GM23338 (cell line): ENCODE data around the gene RPGRIP1L. TPM values are rescaled to one million over a fixed set of nuclear protein-coding genes. Genes with fewer than 3 reads are reported as not detected.

ENCODE experiments used
- ATAC-seq: fragments of 200-7000 bp; cut with Tn5 transposase; 3 replicates; pipeline ENCODE4 v1.9.1; 2020
- DNase-seq: peaks from one replicate; pipeline ENCODE4 v3.0.0-alpha.2; 2015; ENCODE audit warnings: low spot score
- H2AFZ ChIP-seq: fragments of 200-600 bp; sonication (generic); 2 replicates; pipeline ENCODE4 v1.8.0; 2016; ENCODE audit warnings: antibody characterized with exemption, mild to moderate bottlenecking, moderate library complexity
- H3F3A ChIP-seq: fragments of 200-600 bp; sonication (generic); replicated peaks from 2 replicates; pipeline ENCODE4 v1.8.0; 2017; ENCODE audit warnings: antibody characterized with exemption, mixed run types, low read depth
- H3K27ac ChIP-seq: fragments of 200-600 bp; sonication (generic); 2 replicates; pipeline ENCODE4 v1.6.1; 2016; ENCODE audit warnings: low read depth
- H3K27me3 ChIP-seq: fragments of 200-600 bp; sonication (generic); 2 replicates; pipeline ENCODE4 v1.8.0; 2016; ENCODE audit warnings: mild to moderate bottlenecking, mixed run types, moderate library complexity; ENCODE audit not compliant: insufficient read depth
- H3K36me3 ChIP-seq: fragments of 200-600 bp; sonication (generic); 2 replicates; pipeline ENCODE4 v1.8.0; 2016; ENCODE audit warnings: mild to moderate bottlenecking; ENCODE audit not compliant: insufficient read depth
- H3K4me1 ChIP-seq: fragments of 200-600 bp; sonication (generic); 2 replicates; pipeline ENCODE4 v1.8.0; 2016; ENCODE audit warnings: mild to moderate bottlenecking, moderate library complexity; ENCODE audit not compliant: insufficient read depth
- H3K4me2 ChIP-seq: fragments of 200-600 bp; sonication (generic); 2 replicates; pipeline ENCODE4 v1.7.1; 2017; ENCODE audit warnings: mixed run types
- H3K4me3 ChIP-seq: fragments of 200-600 bp; sonication (generic); 2 replicates; pipeline ENCODE4 v1.6.1; 2016; ENCODE audit warnings: mixed run types
- H3K79me2 ChIP-seq: fragments of 200-600 bp; sonication (generic); replicated peaks from 2 replicates; pipeline ENCODE4 v1.8.0; 2017; ENCODE audit warnings: mild to moderate bottlenecking; ENCODE audit not compliant: insufficient read depth
- H3K9me2 ChIP-seq: fragments of 200-600 bp; sonication (generic); 2 replicates; pipeline ENCODE4 v1.8.0; 2017; ENCODE audit not compliant: insufficient read depth
- H4K20me1 ChIP-seq: fragments of 200-600 bp; sonication (generic); replicated peaks from 2 replicates; pipeline ENCODE4 v1.8.0; 2017; ENCODE audit warnings: mild to moderate bottlenecking; ENCODE audit not compliant: insufficient read depth
- H3K27ac Mint-ChIP-seq: 2 replicates; pipeline ENCODE4 v1.8.0; 2020; ENCODE audit warnings: inconsistent platforms, mild to moderate bottlenecking, moderate library complexity, mixed read lengths
- H3K27me3 Mint-ChIP-seq: 3 replicates; pipeline ENCODE4 v1.8.0; 2022; ENCODE audit warnings: low read depth, mild to moderate bottlenecking, moderate library complexity, mixed read lengths, inconsistent platforms; ENCODE audit not compliant: insufficient read depth, poor library complexity
- H3K36me3 Mint-ChIP-seq: 3 replicates; pipeline ENCODE4 v1.8.0; 2021; ENCODE audit warnings: low read depth, mild to moderate bottlenecking, inconsistent platforms, moderate library complexity, mixed read lengths
- H3K4me1 Mint-ChIP-seq: 3 replicates; pipeline ENCODE4 v1.8.0; 2020; ENCODE audit warnings: mild to moderate bottlenecking, inconsistent platforms, mixed read lengths
- H3K4me3 Mint-ChIP-seq: 3 replicates; pipeline ENCODE4 v1.8.0; 2021; ENCODE audit warnings: moderate library complexity, mild to moderate bottlenecking, inconsistent platforms, mixed read lengths
- H3K9me3 Mint-ChIP-seq: 3 replicates; pipeline ENCODE4 v1.8.0; 2020; ENCODE audit warnings: moderate library complexity, mild to moderate bottlenecking, inconsistent platforms, mixed read lengths
- EZH2 ChIP-seq: fragments of 200-600 bp; sonication (generic); IDR thresholded peaks from one replicate; pipeline ENCODE4 v1.8.0; 2017; ENCODE audit warnings: antibody characterized with exemption, mild to moderate bottlenecking, low read depth; ENCODE audit not compliant: unreplicated experiment
- EZH2phosphoT487 ChIP-seq: fragments of 200-600 bp; sonication (generic); IDR thresholded peaks from one replicate; pipeline ENCODE4 v1.8.1; 2018; ENCODE audit warnings: antibody characterized with exemption; ENCODE audit not compliant: unreplicated experiment
- REST ChIP-seq: IDR thresholded peaks from one replicate; pipeline ENCODE4 v1.6.1; 2018; ENCODE audit warnings: antibody characterized with exemption; ENCODE audit not compliant: unreplicated experiment
- STAT1 ChIP-seq: IDR thresholded peaks from one replicate; pipeline ENCODE4 v1.6.1; 2016; ENCODE audit warnings: antibody characterized with exemption; ENCODE audit not compliant: unreplicated experiment
- ZNF462 ChIP-seq: fragments of 250-450 bp; sonication (Bioruptor Pico); IDR thresholded peaks from 2 replicates; pipeline ENCODE4 v1.5.0; 2020; ENCODE audit warnings: mild to moderate bottlenecking, moderate library complexity
- polyA plus RNA-seq: library from polyadenylated mRNA; unstranded; fragments of >200 nt; fragmentation: Nextera tagmentation; extraction: Ambion mirVana; gene quantifications from 2 replicates; pipeline ENCODE4 v1.2.1, GENCODE V29; 2016
- total RNA-seq: library from RNA; depleted of rRNA; stranded (reverse); fragments of >200 nt; shearing (Covaris generic); gene quantifications from 2 replicates; pipeline ENCODE4 v1.2.3, GENCODE V29; 2014
- TF ChIP-seq, protein P1 (sequence below), 2 experiments: fragments of 200-600 bp in 1 of 2; sonication (generic) in 1 of 2; conservative IDR thresholded peaks; 2 replicates each; pipeline versions ENCODE4 v1.5.1 to v1.6.1; 2016 to 2017; ENCODE audit warnings: antibody characterized with exemption in 2 of 2, low read depth in 2 of 2, mild to moderate bottlenecking in 2 of 2, moderate library complexity in 1 of 2

RPGRIP1L gene
- total and polyA plus RNA-seq, 2 experiments from 2014 or later: 11.4 to 21.3 TPM

GRCh38 chr16:53565296-53565863 lies 138.3 kb downstream of the RPGRIP1L start:
- DNase-seq: no peak
- Histone ChIP-seq H3K4me1 (peaks cover 9% of the 10 kb centered on the region), H3K4me3 (no peak overlapping the region), H3K27ac (no peak overlapping the region), H4K20me1 (no peaks in the 10 kb centered on the region), H3K4me2 (no peak overlapping the region), H2AFZ (no peak overlapping the region), H3K27me3 (no peaks in the 10 kb centered on the region), H3K9me2 (peaks cover 12% of the 10 kb centered on the region), H3K36me3 (no peaks in the 10 kb centered on the region), H3F3A (peaks cover 6% of the 10 kb centered on the region; the same call in 1 of the 2 replicates), H3K79me2 (no peaks in the 10 kb centered on the region)
- H3K9me3 Mint-ChIP-seq: peaks cover 9% of the 10 kb centered on the region; the same call in 2 of the 3 replicates
- no peak for ATAC-seq
- peaks cover 4% of the 10 kb centered on the region for H3K27me3 Mint-ChIP-seq
- peaks cover 32% of the 10 kb centered on the region for H3K4me1 Mint-ChIP-seq
- H3K36me3 Mint-ChIP-seq: peaks cover 12% of the 10 kb centered on the region; the same call in 2 of the 3 replicates
- no peak overlapping the region for H3K4me3 Mint-ChIP-seq
- TF ChIP-seq STAT1 (no peak), EZH2phosphoT487 (no peak)
- TF ChIP-seq, protein P1, sequence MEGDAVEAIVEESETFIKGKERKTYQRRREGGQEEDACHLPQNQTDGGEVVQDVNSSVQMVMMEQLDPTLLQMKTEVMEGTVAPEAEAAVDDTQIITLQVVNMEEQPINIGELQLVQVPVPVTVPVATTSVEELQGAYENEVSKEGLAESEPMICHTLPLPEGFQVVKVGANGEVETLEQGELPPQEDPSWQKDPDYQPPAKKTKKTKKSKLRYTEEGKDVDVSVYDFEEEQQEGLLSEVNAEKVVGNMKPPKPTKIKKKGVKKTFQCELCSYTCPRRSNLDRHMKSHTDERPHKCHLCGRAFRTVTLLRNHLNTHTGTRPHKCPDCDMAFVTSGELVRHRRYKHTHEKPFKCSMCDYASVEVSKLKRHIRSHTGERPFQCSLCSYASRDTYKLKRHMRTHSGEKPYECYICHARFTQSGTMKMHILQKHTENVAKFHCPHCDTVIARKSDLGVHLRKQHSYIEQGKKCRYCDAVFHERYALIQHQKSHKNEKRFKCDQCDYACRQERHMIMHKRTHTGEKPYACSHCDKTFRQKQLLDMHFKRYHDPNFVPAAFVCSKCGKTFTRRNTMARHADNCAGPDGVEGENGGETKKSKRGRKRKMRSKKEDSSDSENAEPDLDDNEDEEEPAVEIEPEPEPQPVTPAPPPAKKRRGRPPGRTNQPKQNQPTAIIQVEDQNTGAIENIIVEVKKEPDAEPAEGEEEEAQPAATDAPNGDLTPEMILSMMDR (conservative IDR thresholded peaks at IDR 0.05; ENCODE audit: low read depth in 2 of 2): no peak
- no peak overlapping the region for H3K27ac Mint-ChIP-seq

DNA sequence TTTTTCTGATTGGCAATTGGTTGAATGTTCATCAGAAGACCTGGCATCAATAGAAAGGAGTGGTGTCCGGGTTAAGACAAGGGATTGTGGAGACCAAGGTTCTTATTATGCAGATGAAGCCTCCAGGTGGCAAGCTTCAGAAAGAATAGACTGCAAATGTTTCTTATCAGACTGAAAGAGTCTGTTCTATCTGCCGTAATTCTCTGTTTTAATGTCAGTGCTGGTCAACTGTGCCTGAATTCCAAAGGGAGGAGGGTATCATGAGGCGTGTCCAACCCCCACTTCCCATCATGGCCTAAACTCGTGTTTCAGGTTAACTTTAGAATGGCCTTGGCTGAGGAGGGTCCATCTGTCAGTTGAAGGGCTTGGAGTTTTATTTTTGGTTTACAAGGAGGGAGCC lies 140.2 kb downstream of the RPGRIP1L start:
- Mint-ChIP-seq H3K9me3 (peaks cover 11% of the 10 kb centered on the region; the same call in 2 of the 3 replicates), H3K4me3 (no peak overlapping the region), H3K36me3 (peaks cover 12% of the 10 kb centered on the region; the same call in 2 of the 3 replicates), H3K4me1 (peaks cover 42% of the 10 kb centered on the region), H3K27me3 (peaks cover 7% of the 10 kb centered on the region), H3K27ac (no peak overlapping the region)
- Histone ChIP-seq H3K27me3 (no peaks in the 10 kb centered on the region), H3K9me2 (peaks cover 12% of the 10 kb centered on the region), H3K79me2 (no peaks in the 10 kb centered on the region), H3K4me1 (peaks cover 9% of the 10 kb centered on the region), H3K36me3 (no peaks in the 10 kb centered on the region), H3K4me2 (no peak overlapping the region), H2AFZ (no peak overlapping the region), H3K4me3 (no peak overlapping the region), H3K27ac (no peak overlapping the region), H3F3A (peaks cover 6% of the 10 kb centered on the region; the same call in 1 of the 2 replicates), H4K20me1 (no peaks in the 10 kb centered on the region)
- TF ChIP-seq EZH2phosphoT487: no peak
- no peak for TF ChIP-seq EZH2
- TF ChIP-seq REST: no peak
- no peak for TF ChIP-seq ZNF462 (CRISPR knock-in tag)
- ATAC-seq: no peak
- no peak for DNase-seq
